Measurements from ENCODE around the gene POU2AF3.
"Not testable (repeated sequence)": the region's sequence is repeated elsewhere in the genome, so short reads cannot be mapped to it uniquely, and the experiment has no call there.

The POU2AF3 gene

DNA sequence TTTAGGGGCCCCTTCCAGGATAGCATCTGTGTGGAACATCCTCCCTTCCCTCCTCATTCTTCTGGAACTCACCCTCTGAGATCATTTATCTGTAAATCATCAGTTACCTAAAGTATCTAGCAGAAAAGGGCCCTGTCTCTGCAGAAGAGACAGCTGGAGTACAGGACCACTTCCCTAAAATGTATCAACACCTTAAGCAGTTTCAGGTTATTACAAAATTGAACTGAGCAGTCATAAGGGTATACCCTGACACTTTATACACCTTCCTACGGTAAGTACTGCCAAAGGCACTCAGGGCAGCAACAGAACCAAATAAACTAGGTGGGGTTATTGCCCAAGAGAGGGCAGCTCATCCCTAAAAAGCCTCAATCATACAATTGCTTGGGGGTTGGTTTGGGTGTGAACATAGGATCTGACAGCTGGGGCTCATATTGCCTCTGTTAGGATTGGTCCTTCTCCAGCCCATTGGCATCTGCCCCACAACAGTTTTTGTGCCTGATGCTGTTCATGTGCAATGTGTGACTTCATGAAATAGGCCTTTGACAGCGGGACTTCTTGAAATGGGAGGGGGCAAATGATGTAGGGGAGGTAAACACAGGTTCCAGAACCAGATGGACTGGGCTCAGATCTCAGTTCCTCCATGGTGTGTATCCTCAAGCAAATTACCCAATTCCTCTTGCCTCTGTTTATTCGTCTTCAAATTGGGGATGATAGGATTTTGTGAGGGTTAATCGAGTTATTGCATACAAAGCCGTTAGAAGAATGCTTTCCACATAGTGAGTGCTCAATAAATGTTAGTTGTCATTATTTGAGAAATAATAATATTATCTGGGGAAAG, 2.9 kb downstream of the POU2AF3 start:
- DNase-seq = no peak

DNA sequence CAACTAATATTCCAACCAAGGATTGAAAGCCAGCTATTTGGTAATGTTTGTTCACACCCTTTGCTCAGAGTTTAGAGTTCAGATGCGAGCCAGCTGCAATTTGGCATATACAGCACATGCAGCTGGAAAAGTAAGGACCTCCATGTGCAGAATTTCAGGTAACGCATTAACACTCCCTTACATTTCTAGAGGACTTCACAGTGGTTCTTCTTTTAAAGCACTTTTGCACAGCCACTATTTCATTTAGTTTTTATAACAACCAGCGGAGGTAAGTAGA, 3.4 kb downstream of the POU2AF3 start:
- no peak for DNase-seq

DNA sequence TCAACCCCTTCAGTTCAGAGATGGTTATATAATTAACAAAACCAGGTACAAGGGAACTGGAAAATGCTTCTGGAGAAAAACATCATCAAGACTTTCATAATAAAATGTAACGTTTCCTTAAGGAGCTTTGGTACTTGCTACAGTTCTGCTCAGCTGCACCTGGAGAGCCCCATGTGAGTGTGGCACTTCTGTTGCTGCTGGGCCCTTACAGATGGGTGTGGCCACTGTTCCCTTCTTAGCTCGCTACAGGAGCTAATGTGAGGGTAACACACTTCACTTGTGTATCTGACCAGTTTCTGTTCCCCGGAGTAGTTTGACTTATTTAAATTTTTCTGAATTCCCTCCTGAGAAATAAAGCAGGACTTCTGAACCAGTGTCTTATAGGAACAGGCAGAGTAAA, 4.0 kb downstream of the POU2AF3 start:
- DNase-seq = no peak

- DNase-seq = no peak
Measured at GRCh38 chr11:111303461-111303860, 5.1 kb downstream of the POU2AF3 start.

GRCh38 chr11:111305162-111305802, 6.9 kb downstream of the POU2AF3 start:
- no peak for DNase-seq

GRCh38 chr11:111305876-111306275, 7.5 kb downstream of the POU2AF3 start:
- no peak for DNase-seq

DNA sequence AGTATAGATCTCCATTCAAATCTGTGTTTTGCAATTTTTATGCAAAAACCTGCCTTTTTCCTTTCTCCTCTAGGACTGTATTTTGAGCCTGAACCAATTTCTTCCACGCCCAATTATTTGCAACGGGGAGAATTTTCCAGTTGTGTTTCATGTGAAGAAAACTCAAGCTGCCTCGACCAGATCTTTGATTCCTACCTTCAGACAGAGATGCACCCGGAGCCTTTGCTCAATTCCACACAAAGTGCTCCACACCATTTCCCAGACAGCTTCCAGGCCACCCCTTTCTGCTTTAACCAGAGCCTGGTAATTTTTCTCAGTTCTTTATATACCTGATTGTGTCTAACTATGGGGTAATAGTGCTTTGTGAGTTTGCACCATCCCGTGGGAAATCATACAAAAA, 8.0 kb downstream of the POU2AF3 start:
- no peak for DNase-seq

- no peak for DNase-seq
Measured at GRCh38 chr11:111307472-111308108, 9.2 kb downstream of the POU2AF3 start.

- DNase-seq = no peak
Measured at GRCh38 chr11:111308140-111308539, 9.8 kb downstream of the POU2AF3 start.

- DNase-seq = no peak
Measured at GRCh38 chr11:111309215-111309915, 11.0 kb downstream of the POU2AF3 start.

DNA sequence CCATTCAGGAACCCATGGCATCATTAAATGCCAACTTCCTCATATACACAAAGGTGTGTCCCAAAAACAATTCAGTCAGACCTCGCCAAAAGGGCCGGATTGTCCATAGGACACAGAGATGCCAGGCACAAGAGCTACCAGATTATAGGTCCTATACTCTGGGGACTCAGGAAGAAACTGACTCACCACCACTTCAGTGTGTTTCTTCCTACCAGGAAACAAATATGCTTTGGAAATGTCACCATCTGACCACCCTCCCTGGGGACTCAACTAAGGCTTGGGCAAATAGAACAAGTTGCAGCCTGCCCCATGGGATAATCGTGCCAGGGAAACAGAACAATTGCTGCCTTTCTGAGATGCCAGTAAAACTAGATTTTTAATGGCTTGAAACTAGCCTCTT, 11.7 kb downstream of the POU2AF3 start:
- DNase-seq = no peak

DNA sequence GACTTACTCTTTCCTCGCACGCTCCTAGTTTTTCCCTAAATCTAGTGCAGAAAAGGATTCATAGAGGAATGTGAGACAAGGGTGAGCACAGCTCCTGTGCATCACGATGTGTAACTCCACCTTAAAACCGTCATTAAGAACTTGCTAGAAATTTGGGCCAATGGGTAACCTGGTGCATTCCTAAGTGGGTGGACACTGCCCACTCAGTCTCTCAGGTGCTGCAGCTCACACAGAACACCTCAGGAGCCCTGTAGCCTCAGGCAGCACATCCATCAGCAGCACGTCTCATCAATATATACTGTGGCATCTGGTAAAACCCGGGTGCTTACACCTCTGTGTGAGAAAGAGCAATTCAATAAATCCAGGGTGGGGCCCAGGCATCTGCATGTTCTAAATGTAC, 12.4 kb downstream of the POU2AF3 start:
- DNase-seq = no peak

DNA sequence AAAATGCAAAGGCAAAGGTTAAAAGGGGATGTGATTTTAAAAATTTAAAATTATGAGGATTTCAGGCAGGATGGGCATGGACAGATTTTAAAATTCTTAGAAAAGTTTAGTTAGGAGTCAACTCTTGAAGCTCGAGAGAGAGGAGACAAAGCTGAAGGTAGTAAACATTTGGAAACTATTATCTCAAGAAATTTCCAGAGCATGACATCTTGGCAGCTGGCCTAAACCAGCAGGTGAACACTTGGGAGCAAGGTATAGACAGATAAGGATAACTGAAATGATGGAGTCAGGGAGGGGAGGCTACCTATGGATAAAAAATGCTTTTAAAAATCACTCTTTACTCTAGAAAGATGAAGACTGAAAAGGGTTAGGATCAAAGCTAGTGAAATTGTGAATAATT, 13.7 kb downstream of the POU2AF3 start:
- DNase-seq = no peak

DNA sequence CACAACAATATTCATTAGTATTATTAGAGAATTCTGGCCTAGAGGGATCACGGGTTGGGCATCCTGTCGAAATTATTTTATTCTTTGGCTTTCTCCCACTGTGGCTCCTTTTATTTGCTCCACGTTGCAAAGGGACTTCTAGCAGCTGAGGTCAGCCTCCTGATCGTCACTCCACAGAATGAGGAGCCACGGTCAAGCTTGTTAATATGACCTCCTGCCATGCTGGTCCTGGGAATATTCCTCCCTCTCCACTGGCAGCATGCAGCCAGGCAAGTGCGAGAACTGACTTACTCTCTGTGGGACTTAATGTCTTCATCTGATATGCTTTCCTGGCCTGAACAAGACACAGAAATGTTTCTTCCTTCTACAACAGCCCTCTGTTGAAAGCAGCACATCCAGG, 20.9 kb downstream of the POU2AF3 start:
- DNase-seq = no peak

- DNase-seq = not testable (repeated sequence)
Measured at GRCh38 chr11:111320199-111320598, 21.9 kb downstream of the POU2AF3 start.

DNA sequence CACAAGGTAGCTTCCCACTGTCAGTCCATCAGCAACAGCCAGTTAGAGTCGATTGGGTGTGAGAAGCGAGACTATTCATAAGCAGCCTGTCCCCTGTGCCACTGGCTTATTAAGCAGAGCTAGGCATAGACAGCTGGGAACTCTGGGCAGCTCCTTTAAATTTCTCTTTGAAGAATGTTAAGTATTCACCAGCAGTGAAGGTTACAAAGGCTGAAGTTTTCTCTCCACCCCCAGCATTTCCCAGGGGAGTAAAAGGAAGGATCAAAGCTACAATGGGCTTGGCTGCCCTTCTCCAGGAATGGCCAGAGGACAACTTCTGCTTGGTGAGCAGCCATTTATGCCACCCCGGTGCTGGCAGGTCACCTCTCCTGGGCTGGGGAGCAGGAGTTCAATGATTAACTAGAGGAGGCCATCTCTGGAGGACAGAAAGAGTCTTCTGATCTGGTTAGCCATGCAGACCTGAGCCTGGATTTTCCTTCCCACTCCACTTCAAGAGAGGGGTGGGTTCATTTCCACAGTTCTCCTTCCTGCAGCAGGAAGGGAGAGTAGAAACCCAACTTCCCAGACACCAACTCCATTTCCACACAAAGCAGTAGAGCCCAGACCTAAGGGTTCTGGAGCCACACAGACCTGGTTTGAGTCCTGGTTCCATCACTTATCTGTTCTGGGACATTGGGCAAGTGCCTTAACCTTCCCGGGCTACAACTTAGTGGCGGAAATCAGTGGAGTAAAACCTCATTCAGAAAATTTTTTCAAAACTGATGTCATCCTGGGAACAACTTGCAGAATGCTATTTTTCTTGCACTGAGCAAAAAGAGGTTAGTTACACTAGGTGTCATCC, 22.6 kb downstream of the POU2AF3 start:
- DNase-seq = no peak

DNA sequence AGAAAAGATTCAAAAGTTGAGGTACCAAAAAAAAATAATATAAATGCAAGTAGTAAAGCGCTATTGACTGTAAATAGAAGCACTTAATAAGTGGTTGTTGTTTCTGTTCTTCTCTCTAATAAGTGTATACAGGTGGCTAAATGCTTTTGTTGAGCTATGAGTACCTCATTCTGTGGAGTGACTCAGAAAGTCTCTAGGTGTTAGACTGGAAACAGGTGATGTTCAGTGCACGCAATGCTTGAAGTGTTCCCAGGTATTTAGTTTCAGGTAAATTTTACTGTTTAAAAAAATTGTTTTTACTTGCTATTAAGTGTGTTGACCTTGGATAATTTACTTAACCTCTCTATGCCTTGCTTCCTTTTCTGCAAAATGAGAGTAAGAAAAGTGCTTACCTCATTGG, 24.2 kb downstream of the POU2AF3 start:
- DNase-seq = no peak

DNA sequence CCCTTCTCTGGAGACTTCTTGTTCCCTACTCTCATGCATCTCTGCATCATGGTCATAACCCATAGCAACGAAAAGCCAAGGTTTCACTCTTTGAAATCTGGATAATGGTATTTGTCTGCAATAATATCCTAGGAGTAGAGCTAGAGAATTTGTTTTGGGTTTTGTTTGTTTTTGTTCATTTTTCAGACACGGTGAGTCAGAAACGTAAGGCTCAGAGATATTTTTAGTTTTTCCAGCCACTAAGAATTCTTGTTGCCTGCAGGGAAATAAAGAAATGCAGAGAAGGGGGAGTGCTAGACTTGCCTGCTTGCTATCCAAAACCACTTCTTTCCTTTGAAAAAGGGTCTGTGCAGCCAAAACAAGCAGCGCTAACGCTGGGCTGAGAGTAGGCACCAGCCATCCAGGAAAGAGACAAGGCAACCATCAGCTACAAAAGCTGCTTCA, 26.0 kb downstream of the POU2AF3 start:
- DNase-seq = no peak

DNA sequence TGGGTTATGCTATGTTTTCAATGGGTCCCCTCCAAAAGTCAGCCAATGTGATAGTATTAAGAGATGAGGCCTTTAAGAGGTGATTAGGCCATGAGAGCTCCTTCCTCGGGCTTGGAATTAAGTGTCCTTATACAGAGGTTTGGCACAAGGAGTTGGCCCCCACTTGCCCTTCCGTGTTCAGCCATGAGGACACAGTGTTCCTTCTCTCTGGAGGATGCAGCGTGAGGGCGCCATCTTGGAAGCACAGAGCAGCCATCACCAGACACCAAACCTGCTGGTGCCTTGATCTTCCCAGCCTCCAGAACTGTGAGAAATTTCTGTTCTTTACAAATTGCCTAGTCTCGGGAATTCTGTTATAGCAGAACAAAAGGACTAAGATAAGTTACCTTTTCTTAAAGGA, 26.9 kb downstream of the POU2AF3 start:
- DNase-seq = no peak

DNA sequence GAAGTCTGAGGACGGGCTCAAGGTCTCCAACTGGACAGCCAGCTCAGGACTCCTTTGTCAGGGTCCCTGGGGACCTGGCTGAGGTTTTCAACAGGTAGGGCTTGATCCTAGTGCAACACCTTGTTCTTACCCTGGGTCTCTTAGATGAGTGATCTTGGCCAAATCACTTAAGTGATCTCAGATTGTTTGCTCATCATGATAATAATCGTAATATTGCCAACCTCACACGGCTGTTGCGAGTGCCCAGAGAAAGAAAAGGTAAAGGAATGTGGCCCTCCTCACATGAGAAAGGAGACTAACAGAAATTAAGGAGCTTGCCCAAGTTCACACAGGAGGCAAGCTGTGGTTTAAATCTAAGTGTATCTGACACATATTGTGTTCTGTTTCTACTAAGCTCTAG, 28.5 kb downstream of the POU2AF3 start:
- DNase-seq = no peak

GRCh38 chr11:111327908-111328624, 29.7 kb downstream of the POU2AF3 start:
- no peak for DNase-seq

Measured in activated naive CD4-positive, alpha-beta T cell treated with anti-CD3 and anti-CD28 coated beads, Interleukin-2, amount 50 U/mL, for 16 hours (primary cell).